ENCODE results near the gene PATL1.
"Not testable (repeated sequence)": the region's sequence is repeated elsewhere in the genome, so short reads cannot be mapped to it uniquely, and the experiment has no call there.

DNA sequence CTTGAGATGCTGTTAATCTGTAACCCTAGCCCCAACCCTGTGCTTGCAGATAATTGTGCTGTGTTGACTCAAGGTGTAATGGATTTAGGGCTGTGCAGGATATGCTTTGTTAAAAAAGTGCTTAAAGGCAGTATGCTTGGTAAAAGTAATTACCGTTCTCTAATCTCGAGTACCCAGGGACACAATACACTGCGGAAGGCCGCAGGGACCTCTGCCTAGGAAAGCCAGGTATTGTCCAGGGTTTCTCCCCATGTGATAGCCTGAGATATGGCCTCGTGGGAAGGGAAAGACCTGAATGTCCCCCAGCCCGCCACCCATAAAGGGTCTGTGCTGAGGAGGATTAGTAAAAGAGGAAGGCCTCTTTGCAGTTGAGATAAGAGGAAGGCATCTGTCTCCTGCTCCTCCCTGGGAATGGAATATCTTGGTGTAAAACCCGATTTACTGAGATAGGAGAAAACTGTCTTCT lies 12.5 kb upstream of the PATL1 start:
- TF ChIP-seq, protein P1, sequence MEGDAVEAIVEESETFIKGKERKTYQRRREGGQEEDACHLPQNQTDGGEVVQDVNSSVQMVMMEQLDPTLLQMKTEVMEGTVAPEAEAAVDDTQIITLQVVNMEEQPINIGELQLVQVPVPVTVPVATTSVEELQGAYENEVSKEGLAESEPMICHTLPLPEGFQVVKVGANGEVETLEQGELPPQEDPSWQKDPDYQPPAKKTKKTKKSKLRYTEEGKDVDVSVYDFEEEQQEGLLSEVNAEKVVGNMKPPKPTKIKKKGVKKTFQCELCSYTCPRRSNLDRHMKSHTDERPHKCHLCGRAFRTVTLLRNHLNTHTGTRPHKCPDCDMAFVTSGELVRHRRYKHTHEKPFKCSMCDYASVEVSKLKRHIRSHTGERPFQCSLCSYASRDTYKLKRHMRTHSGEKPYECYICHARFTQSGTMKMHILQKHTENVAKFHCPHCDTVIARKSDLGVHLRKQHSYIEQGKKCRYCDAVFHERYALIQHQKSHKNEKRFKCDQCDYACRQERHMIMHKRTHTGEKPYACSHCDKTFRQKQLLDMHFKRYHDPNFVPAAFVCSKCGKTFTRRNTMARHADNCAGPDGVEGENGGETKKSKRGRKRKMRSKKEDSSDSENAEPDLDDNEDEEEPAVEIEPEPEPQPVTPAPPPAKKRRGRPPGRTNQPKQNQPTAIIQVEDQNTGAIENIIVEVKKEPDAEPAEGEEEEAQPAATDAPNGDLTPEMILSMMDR (IDR thresholded peaks at IDR 0.05): not testable (repeated sequence)
- TF ChIP-seq ZFX (IDR thresholded peaks at IDR 0.05; ENCODE audit: borderline replicate concordance): not testable (repeated sequence)

All from 22Rv1 (cell line).